Stomach smooth muscle (tissue), 2 donors: ENCODE data around the gene PRR33.
A peak's percentile ranks its signal among the peaks of the same experiment; 100 is the strongest.
"Not testable (repeated sequence)": the region's sequence is repeated elsewhere in the genome, so short reads cannot be mapped to it uniquely, and the experiment has no call there.

Experiments
- H3K27ac ChIP-seq: one replicate; pipeline ENCODE4 v1.7.0; 2013; ENCODE audit warnings: mild to moderate bottlenecking, low read length, inconsistent platforms
- H3K27me3 ChIP-seq, 2 donors: one replicate each; pipeline ENCODE4 v1.7.0; 2013; ENCODE audit warnings: low read length in 2 of 2; ENCODE audit not compliant: insufficient read depth in 2 of 2, control insufficient read depth in 1 of 2
- H3K36me3 ChIP-seq, 2 donors: one replicate each; pipeline ENCODE4 v1.7.0; 2013; ENCODE audit warnings: low read length in 2 of 2; ENCODE audit not compliant: control insufficient read depth in 2 of 2, insufficient read depth in 2 of 2
- H3K4me1 ChIP-seq: one replicate; pipeline ENCODE4 v1.7.0; 2013; ENCODE audit warnings: low read length; ENCODE audit not compliant: control insufficient read depth, insufficient read depth
- H3K4me3 ChIP-seq, 2 donors: one replicate each; pipeline ENCODE4 v1.7.0; 2013; ENCODE audit warnings: low read length in 2 of 2
- H3K9ac ChIP-seq, 2 donors: one replicate each; pipeline ENCODE4 v1.7.0; 2013; ENCODE audit warnings: low read length in 2 of 2, mild to moderate bottlenecking in 1 of 2
- H3K9me3 ChIP-seq, 2 donors: one replicate each; pipeline ENCODE4 v1.7.0; 2013; ENCODE audit warnings: low read length in 2 of 2; ENCODE audit not compliant: control insufficient read depth in 2 of 2
- donor health status: healthy.
- donor health status: Pancreatic carcinoma.

PRR33 gene

GRCh38 chr11:1886551-1886950 lies 5.1 kb downstream of the PRR33 start:
- Histone ChIP-seq H3K36me3 (peaks cover 6 to 13% of the 10 kb centered on the region in 2 donors), H3K4me1 (peaks cover 13% of the 10 kb centered on the region)
- not testable (repeated sequence) for H3K4me3 ChIP-seq, H3K27me3 ChIP-seq, H3K27ac ChIP-seq, H3K9me3 ChIP-seq, H3K9ac ChIP-seq

GRCh38 chr11:1884303-1884700 lies 7.4 kb downstream of the PRR33 start:
- no peaks in the 10 kb centered on the region for H3K27me3 ChIP-seq
- H3K9ac ChIP-seq: no peak overlapping the region
- no peak overlapping the region for H3K4me3 ChIP-seq
- no peak overlapping the region for H3K27ac ChIP-seq
- H3K36me3 ChIP-seq: peaks cover 6 to 13% of the 10 kb centered on the region in 2 donors
- no peaks in the 10 kb centered on the region for H3K9me3 ChIP-seq
- peaks cover 31% of the 10 kb centered on the region for H3K4me1 ChIP-seq

GRCh38 chr11:1883346-1884302 lies 8.1 kb downstream of the PRR33 start:
- H3K9ac ChIP-seq: no peak overlapping the region
- H3K4me1 ChIP-seq: peaks cover 31% of the 10 kb centered on the region
- H3K27ac ChIP-seq: no peak overlapping the region
- no peak overlapping the region for H3K4me3 ChIP-seq
- H3K27me3 ChIP-seq: no peaks in the 10 kb centered on the region
- H3K36me3 ChIP-seq: peaks cover 6 to 13% of the 10 kb centered on the region in 2 donors
- H3K9me3 ChIP-seq: no peaks in the 10 kb centered on the region

GRCh38 chr11:1882265-1883238 lies 9.1 kb downstream of the PRR33 start:
- Histone ChIP-seq H3K9ac (no peak overlapping the region), H3K36me3 (peaks cover 6 to 13% of the 10 kb centered on the region in 2 donors), H3K9me3 (no peaks in the 10 kb centered on the region), H3K4me1 (peaks cover 37% of the 10 kb centered on the region), H3K4me3 (no peak overlapping the region), H3K27me3 (no peaks in the 10 kb centered on the region), H3K27ac (no peak overlapping the region)

- no peaks in the 10 kb centered on the region for H3K27me3 ChIP-seq
- no peak overlapping the region for H3K4me3 ChIP-seq
- peaks cover 44% of the 10 kb centered on the region for H3K4me1 ChIP-seq
- H3K27ac ChIP-seq: peak overlapping the region; percentile 62
- H3K9ac ChIP-seq: no peak overlapping the region
- H3K36me3 ChIP-seq: peaks cover 3 to 13% of the 10 kb centered on the region in 2 donors
- no peaks in the 10 kb centered on the region for H3K9me3 ChIP-seq
Measured at GRCh38 chr11:1881442-1882264, 10.0 kb downstream of the PRR33 start.

GRCh38 chr11:1880746-1881441 lies 10.8 kb downstream of the PRR33 start:
- H3K4me1 ChIP-seq: peaks cover 52% of the 10 kb centered on the region
- no peaks in the 10 kb centered on the region for H3K9me3 ChIP-seq
- peak overlapping the region; percentile 62 for H3K27ac ChIP-seq
- H3K36me3 ChIP-seq: peaks cover 2 to 11% of the 10 kb centered on the region in 2 donors
- H3K27me3 ChIP-seq: peaks cover 0 to 2% of the 10 kb centered on the region in 2 donors
- peak overlapping the region in 1 of 2 donors; percentile 22 for H3K4me3 ChIP-seq
- H3K9ac ChIP-seq: peak overlapping the region in 1 of 2 donors; percentile 32

- no peak overlapping the region for H3K9ac ChIP-seq
- H3K4me3 ChIP-seq: no peak overlapping the region
- H3K27ac ChIP-seq: peak overlapping the region; percentile 62
- H3K4me1 ChIP-seq: peaks cover 54% of the 10 kb centered on the region
- no peaks in the 10 kb centered on the region for H3K9me3 ChIP-seq
- peaks cover 0 to 4% of the 10 kb centered on the region in 2 donors for H3K27me3 ChIP-seq
- peaks cover 2 to 9% of the 10 kb centered on the region in 2 donors for H3K36me3 ChIP-seq
Measured at GRCh38 chr11:1879941-1880720, 11.6 kb downstream of the PRR33 start.

- Histone ChIP-seq H3K27me3 (peaks cover 0 to 4% of the 10 kb centered on the region in 2 donors), H3K4me3 (no peak overlapping the region), H3K9me3 (no peaks in the 10 kb centered on the region), H3K27ac (peak overlapping the region; percentile 62), H3K4me1 (peaks cover 54% of the 10 kb centered on the region), H3K36me3 (peaks cover 0 to 3% of the 10 kb centered on the region in 2 donors), H3K9ac (no peak overlapping the region)
Measured at GRCh38 chr11:1879342-1879940, 12.3 kb downstream of the PRR33 start.
